ENCODE measurements around the gene NRAS. TPM values are rescaled to one million over a fixed set of nuclear protein-coding genes. Genes with fewer than 3 reads are reported as not detected.

Gene NRAS
- total RNA-seq, 2 experiments from 2014 or later, result 49.1 to 49.9 TPM

GRCh38 chr1:114671939-114672275 is 44.7 kb downstream of the NRAS start:
- peaks cover 10% of the 10 kb centered on the region for H3K4me1 Mint-ChIP-seq (ENCODE audit: low read depth)
- ChIA-PET CTCF (interaction anchor here (0.6 to 2.6 kb wide), 7 partner anchors 9 to 326 kb away, joined by 3 to 13 read pairs (median 4); no protein-coding TSS in a partner anchor), POLR2A (no interaction called here)
- H3K4me3 Mint-ChIP-seq, result no peak overlapping the region
- no peak overlapping the region for H3K27ac Mint-ChIP-seq
- peaks cover 10% of the 10 kb centered on the region for H3K27me3 Mint-ChIP-seq
- H3K36me3 Mint-ChIP-seq (ENCODE audit: low read depth), result no peaks in the 10 kb centered on the region
- TF ChIP-seq CTCF (IDR thresholded peaks at IDR 0.05), result no peak
- intact Hi-C loops (cut with micrococcal nuclease), result no loop called here
- H3K9me3 Mint-ChIP-seq, result no peaks in the 10 kb centered on the region
- ATAC-seq (no peak), DNase-seq (no peak)

DNA sequence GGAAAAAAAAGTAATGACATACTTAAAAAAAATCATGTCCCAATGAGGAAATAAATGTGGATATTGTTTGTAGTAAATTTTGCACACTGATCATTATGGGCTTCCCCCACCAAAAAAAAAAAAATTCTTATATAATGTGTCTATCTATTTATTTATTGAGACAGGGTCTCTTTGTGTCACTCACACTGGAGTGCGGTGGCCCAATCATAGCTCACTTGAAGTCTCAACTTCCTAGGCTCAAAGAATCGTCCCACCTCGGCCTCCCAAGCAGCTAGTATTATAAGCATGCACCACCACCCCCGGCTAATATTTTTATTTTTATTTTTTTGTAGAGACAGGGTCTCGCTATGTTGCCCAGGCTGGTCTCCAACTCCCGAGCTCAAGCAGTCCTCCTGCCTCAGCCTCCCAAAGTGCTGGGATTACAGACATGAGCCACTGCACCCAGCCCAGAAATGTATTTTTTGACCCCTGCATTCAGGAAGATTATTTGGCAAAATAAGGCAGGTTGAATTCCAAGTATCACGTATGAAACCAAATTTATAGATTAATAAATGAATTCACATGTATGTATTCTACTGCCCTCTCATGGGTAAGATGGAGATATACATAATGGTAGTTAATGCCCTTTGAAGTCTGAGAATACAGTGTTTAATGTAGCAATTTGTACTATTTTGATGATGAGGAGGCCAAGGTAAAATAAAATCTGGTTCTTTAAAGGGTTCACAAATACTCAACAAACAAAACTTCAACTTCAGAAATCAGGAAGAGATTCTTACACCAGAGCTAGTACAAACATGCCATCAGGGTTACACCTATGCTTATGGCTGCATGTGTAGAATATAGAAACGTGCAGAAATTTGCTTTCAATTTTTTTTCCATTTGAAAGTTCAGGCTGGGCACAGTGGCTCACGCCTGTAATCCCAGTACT is 45.3 kb downstream of the NRAS start:
- Mint-ChIP-seq H3K27me3 (peaks cover 7% of the 10 kb centered on the region), H3K36me3 (ENCODE audit: low read depth) (no peaks in the 10 kb centered on the region), H3K4me1 (ENCODE audit: low read depth) (peaks cover 10% of the 10 kb centered on the region), H3K4me3 (no peak overlapping the region), H3K9me3 (no peaks in the 10 kb centered on the region), H3K27ac (no peak overlapping the region)
- POLR2A ChIA-PET, result no interaction called here
- CTCF ChIA-PET, result interaction anchor here (0.6 to 3.9 kb wide), 10 partner anchors 10 to 337 kb away, joined by 3 to 13 read pairs (median 4); no protein-coding TSS in a partner anchor
- DNase-seq (no peak), ATAC-seq (no peak)
- intact Hi-C loops (cut with micrococcal nuclease), result no loop called here
- TF ChIP-seq CTCF (IDR thresholded peaks at IDR 0.05), result peak; percentile 55

- DNase-seq, result peak; percentile 92
- H3K4me1 Mint-ChIP-seq (ENCODE audit: low read depth), result peaks cover 10% of the 10 kb centered on the region
- no peak for TF ChIP-seq CTCF (IDR thresholded peaks at IDR 0.05)
- H3K4me3 Mint-ChIP-seq, result peak overlapping the region; percentile 86
- H3K27ac Mint-ChIP-seq, result peak overlapping the region; percentile 68
- no peaks in the 10 kb centered on the region for H3K36me3 Mint-ChIP-seq (ENCODE audit: low read depth)
- CTCF ChIA-PET, result interaction anchor here (0.8 to 3.9 kb wide), 9 partner anchors 8 to 336 kb away, joined by 3 to 17 read pairs (median 4); no protein-coding TSS in a partner anchor
- H3K27me3 Mint-ChIP-seq, result peaks cover 7% of the 10 kb centered on the region
- intact Hi-C loops (cut with micrococcal nuclease), result no loop called here
- peak; percentile 97 for ATAC-seq
- no peaks in the 10 kb centered on the region for H3K9me3 Mint-ChIP-seq
- POLR2A ChIA-PET, result interaction anchor here (0.8 to 1.6 kb wide), 4 partner anchors 10 to 110 kb away, joined by 3 to 6 read pairs (median 3); partner anchors contain the start of genes CSDE1 and SIKE1
Measured at GRCh38 chr1:114670083-114671010, 46.2 kb downstream of the NRAS start.

- intact Hi-C loops (cut with micrococcal nuclease), result no loop called here
- no peaks in the 10 kb centered on the region for H3K9me3 Mint-ChIP-seq
- ChIA-PET CTCF (interaction anchor here (0.9 to 3.9 kb wide), 5 partner anchors 9 to 387 kb away, joined by 3 to 17 read pairs (median 3); no protein-coding TSS in a partner anchor), POLR2A (interaction anchor here (0.8 to 1.6 kb wide), 5 partner anchors 10 to 111 kb away, joined by 3 to 6 read pairs (median 3); partner anchors contain the start of genes CSDE1, NRAS and SIKE1)
- H3K27me3 Mint-ChIP-seq, result peaks cover 7% of the 10 kb centered on the region
- DNase-seq (no peak), ATAC-seq (peak; percentile 73)
- TF ChIP-seq CTCF (IDR thresholded peaks at IDR 0.05), result no peak
- peaks cover 10% of the 10 kb centered on the region for H3K4me1 Mint-ChIP-seq (ENCODE audit: low read depth)
- no peaks in the 10 kb centered on the region for H3K36me3 Mint-ChIP-seq (ENCODE audit: low read depth)
- peak within 1 kb of the TSS; percentile 68 for H3K27ac Mint-ChIP-seq
- H3K4me3 Mint-ChIP-seq, result peak within 1 kb of the TSS; percentile 86
Measured at GRCh38 chr1:114669562-114670082, 46.9 kb downstream of the NRAS start, which contains the start of gene DENND2C. Gene DENND2C (minus strand): TSS chr1:114670049. CDS start chr1:114625984, 44,065 bp downstream.

Measured in activated CD8-positive, alpha-beta T cell treated with anti-CD3 and anti-CD28 coated beads for 36 hours (primary cell).